Epithelial cell of esophagus (primary cell): ENCODE measurements around the gene DOCK8.

Experiments used
- DNase-seq: peaks from one replicate; pipeline ENCODE4 v3.0.0; 2010; ENCODE audit warnings: low read depth
- H3K4me3 ChIP-seq: 2 replicates; pipeline ENCODE4 v1.5.1; 2011; ENCODE audit warnings: mild to moderate bottlenecking, low read length, control low read depth
- TF ChIP-seq, protein P1 (sequence below): IDR thresholded peaks from 2 replicates; pipeline ENCODE4 v1.5.1; 2011; ENCODE audit warnings: low read depth, mild to moderate bottlenecking, low read length, control low read depth, inconsistent platforms; ENCODE audit not compliant: insufficient read depth; ENCODE audit errors: missing control alignments

DOCK8 gene

DNA sequence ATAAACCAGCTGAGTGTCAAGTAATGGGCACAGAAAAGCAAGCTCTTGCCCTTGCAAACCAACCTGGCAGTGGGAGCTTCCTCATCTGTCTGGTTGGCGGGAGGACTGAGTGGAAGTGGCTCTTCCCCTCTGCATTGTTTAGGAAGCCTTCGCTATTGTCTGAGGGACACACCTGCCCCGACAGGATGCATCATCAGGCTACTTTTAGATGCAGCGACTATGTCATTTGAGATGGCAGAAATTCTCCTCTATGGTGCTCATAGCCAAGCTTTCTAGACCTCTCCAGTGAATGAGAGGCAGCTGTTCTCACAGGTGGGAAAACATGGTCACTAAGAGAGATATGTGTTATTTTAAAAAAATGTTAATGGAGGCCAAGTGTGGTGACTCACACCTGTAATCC, 104.0 kb downstream of the DOCK8 start:
- no peak overlapping the region for H3K4me3 ChIP-seq
- TF ChIP-seq, protein P1, sequence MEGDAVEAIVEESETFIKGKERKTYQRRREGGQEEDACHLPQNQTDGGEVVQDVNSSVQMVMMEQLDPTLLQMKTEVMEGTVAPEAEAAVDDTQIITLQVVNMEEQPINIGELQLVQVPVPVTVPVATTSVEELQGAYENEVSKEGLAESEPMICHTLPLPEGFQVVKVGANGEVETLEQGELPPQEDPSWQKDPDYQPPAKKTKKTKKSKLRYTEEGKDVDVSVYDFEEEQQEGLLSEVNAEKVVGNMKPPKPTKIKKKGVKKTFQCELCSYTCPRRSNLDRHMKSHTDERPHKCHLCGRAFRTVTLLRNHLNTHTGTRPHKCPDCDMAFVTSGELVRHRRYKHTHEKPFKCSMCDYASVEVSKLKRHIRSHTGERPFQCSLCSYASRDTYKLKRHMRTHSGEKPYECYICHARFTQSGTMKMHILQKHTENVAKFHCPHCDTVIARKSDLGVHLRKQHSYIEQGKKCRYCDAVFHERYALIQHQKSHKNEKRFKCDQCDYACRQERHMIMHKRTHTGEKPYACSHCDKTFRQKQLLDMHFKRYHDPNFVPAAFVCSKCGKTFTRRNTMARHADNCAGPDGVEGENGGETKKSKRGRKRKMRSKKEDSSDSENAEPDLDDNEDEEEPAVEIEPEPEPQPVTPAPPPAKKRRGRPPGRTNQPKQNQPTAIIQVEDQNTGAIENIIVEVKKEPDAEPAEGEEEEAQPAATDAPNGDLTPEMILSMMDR = no peak
- no peak for DNase-seq

DNA sequence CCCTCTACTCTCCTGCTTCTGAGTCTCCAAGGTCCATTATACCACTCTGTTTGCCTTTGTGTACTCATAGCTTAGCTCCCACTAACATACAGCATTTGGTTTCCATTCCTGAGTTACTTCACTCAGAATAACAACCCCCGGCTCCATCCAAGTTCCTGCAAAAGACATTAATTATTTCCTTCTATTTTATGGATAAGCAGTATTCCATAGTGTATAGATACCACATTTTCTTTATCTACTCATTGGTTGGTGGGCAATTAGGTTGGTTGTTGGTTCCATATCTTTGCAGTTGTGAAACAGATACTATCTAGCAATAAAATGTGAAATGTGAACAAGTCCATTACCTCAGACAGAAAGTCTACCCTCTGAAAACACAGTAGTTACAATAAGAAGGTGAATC, 110.3 kb downstream of the DOCK8 start:
- DNase-seq = no peak
- TF ChIP-seq, protein P1 = no peak
- H3K4me3 ChIP-seq = no peak overlapping the region

DNA sequence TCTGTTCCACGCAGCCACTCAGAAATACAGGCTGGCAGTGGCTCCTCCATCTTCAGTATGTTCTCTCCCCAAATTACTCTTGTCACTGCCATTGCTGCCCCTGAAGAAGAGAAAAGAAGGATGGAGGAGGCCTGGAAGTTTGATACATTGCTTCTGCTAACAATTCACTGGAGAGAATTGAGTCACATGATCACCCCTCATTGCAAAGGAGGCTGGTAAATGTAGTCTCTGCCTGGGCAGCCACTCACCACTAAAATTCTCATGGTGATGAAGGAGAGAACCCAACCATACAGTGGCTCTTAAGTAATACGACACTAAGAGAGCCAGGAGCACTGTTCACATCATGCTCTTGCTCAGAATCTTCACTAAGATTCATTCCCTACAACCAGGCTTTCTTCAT, 112.0 kb downstream of the DOCK8 start:
- DNase-seq = no peak
- TF ChIP-seq, protein P1 = no peak
- no peak overlapping the region for H3K4me3 ChIP-seq

DNA sequence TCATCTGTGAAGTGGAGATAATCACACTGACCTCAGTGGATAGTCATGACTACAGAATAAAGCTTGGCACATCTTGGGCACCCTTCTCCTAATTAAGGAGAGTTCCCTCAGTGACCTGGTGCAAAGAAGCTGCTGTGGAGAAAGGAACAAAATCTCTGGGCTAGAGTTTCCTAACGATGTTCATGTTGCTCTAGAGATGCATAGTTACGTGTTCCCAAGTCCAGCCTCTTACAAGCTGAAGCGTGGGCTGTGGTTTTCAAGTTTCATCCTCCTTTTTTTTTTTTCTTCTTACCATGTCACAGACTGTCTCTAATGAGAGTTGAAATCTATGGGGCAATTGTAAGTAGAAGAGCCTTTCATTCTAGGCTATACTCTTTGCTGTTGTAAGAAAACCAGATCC, 113.8 kb downstream of the DOCK8 start:
- no peak for DNase-seq
- no peak overlapping the region for H3K4me3 ChIP-seq
- TF ChIP-seq, protein P1 = no peak

DNA sequence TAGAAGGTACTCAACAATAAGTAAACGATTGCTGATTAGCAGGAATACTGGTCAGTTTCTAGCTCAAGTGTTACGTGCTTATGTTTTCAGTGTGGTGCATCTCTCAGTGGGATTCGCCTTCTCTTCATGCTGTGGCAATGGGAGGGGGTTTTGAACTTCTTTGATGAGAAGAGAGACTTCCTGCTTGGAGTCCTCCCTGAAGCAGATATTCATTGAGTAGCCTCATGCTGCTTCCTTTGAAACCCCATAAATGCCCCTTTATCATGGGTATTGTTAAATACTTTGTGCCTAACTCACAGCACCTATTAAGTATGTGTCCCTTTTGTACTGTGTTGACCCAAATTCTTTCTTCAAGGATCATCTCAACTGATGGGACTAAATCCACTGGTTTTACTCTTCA, 116.5 kb downstream of the DOCK8 start:
- TF ChIP-seq, protein P1 = no peak
- no peak overlapping the region for H3K4me3 ChIP-seq
- DNase-seq = no peak

DNA sequence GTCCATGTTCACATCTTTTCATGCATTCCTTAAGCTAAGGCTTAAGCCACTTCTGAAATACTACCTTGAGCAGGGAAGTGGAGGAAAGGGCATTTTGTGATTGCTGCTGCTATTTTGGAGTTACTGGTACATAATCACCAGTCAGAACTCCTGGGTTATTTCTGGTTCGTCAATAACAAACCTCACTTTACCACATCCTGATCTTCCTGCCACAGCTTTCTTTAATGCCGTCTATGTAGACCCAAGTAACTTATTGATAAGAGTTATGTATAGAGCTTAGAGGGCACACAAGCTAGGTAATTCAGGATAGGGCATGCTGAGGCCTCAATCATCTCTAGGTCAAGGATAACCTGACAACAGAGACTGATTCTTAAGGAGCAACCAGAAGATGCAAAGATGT, 120.7 kb downstream of the DOCK8 start:
- no peak for DNase-seq

DNA sequence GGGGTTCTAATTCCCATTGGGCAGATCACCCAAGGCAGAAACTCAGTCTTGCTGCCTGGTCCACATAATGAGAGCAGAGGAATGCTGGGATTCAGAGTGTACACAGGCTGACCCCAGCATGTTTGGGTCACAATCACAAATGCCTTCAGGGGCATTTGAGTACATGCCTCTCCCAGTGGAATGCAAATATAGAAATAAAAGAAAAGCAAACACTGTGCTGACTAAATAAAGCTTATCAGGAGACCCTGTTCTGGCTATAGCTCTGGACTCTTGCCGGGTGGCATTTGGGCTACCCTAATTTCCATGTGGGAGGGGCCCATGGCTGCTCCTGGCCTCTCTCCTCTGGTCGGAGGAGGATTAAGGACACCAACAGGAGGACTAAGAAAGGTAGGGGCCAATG, 121.4 kb downstream of the DOCK8 start:
- H3K4me3 ChIP-seq = no peak overlapping the region
- DNase-seq = no peak
- TF ChIP-seq, protein P1 = no peak

More for the DNA sequence above, 120.7 kb downstream of the DOCK8 start:
- no peak overlapping the region for H3K4me3 ChIP-seq
- TF ChIP-seq, protein P1 = no peak
